Esophagus muscularis mucosa (tissue), 4 donors: Measurements from ENCODE around the gene EPB41.

ENCODE experiments used
- EP300 ChIP-seq: sonication (generic); formaldehyde crosslinking; IDR thresholded peaks from one replicate; pipeline ENCODE4 v1.6.1; 2017; ENCODE audit warnings: antibody characterized with exemption
- POLR2A ChIP-seq: fragments of 450-650 bp; IDR thresholded peaks from one replicate; pipeline ENCODE4 v1.6.1; 2017; ENCODE audit warnings: antibody characterized with exemption, moderate library complexity, mild to moderate bottlenecking, low read depth
- POLR2AphosphoS5 ChIP-seq, 2 donors: sonication (generic); formaldehyde crosslinking; IDR thresholded peaks; one replicate each; pipeline ENCODE4 v1.6.1; 2017; ENCODE audit warnings: antibody characterized with exemption in 2 of 2
- TF ChIP-seq, protein P1 (sequence below), 3 experiments: fragments of 200-600 bp in 2 of 3; fragments of 450-650 bp in 1 of 3; sonication (generic) in 2 of 3; IDR thresholded peaks; one replicate each; pipeline ENCODE4 v1.5.1; 2017 to 2019; ENCODE audit warnings: antibody characterized with exemption in 3 of 3, mild to moderate bottlenecking in 2 of 3, moderate library complexity in 1 of 3

DNA sequence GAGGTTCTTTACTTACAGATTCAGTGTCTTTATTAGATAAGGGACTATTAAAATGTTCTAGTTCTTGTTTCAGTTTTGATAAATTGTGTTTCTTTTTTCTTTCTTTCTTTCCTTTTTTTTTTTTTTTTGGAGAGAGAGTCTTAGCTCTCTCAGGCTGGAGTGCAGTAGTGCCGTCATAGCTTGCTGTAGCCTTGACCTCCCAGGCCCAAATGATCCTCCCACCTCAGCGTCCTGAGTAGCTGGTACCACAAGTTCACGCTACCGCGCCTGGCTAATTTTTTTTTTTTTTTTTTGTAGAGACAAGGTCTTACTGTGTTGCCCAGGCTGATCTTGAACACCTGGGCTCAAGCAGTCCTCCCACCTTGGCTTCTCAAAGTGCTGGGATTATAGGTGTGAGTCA, 132.8 kb downstream of the EPB41 start:
- no peak for TF ChIP-seq POLR2A
- TF ChIP-seq, protein P1, sequence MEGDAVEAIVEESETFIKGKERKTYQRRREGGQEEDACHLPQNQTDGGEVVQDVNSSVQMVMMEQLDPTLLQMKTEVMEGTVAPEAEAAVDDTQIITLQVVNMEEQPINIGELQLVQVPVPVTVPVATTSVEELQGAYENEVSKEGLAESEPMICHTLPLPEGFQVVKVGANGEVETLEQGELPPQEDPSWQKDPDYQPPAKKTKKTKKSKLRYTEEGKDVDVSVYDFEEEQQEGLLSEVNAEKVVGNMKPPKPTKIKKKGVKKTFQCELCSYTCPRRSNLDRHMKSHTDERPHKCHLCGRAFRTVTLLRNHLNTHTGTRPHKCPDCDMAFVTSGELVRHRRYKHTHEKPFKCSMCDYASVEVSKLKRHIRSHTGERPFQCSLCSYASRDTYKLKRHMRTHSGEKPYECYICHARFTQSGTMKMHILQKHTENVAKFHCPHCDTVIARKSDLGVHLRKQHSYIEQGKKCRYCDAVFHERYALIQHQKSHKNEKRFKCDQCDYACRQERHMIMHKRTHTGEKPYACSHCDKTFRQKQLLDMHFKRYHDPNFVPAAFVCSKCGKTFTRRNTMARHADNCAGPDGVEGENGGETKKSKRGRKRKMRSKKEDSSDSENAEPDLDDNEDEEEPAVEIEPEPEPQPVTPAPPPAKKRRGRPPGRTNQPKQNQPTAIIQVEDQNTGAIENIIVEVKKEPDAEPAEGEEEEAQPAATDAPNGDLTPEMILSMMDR (IDR thresholded peaks at IDR 0.05) = no peak
- TF ChIP-seq EP300 = no peak
- no peak for TF ChIP-seq POLR2AphosphoS5 (IDR thresholded peaks at IDR 0.05)
